HG03565 (cell line): Measurements from ENCODE around the gene MXD4.
"Not testable (repeated sequence)": the region's sequence is repeated elsewhere in the genome, so short reads cannot be mapped to it uniquely, and the experiment has no call there.

Source experiments
- ATAC-seq: cut with Tn5 transposase; IDR thresholded peaks from one replicate; pipeline ENCODE4 v1.9.1; 2021; ENCODE audit warnings: mild to moderate bottlenecking, moderate library complexity; ENCODE audit not compliant: unreplicated experiment

The MXD4 gene

DNA sequence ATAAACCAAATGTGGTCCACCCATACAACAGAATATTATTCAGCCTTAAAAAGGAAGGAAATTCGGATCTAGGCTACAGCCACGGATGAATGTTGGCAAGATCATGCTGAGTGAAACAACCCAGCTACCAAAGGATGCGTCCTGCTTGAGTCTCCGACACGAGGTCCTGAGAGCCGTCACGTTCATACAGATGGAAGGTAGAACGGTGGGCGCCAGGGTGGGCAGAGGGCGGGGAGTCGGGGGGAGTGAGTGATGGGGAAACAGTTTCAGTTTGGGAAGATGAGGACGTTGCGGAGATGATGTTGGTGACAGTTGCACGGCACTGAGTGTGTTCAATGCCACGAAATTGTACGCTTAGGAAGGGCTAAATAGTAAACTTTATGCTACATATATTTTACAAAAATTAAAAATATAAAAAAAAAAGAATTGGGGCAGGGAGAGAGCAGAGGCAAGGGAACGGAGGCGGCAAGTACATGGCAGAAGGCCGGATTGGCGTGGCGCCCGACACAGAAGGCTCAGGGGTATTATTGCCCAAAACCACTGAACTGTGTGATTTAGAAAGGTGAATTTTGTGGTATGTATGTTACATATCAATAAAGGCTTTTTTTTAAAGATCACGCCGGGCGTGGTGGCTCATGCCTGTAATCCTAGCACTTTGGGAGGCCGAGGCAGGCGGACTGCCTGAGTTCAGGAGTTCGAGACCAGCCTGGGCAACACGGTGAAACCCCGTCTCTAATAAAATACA, 14.8 kb upstream of the MXD4 start:
- no peak for ATAC-seq

DNA sequence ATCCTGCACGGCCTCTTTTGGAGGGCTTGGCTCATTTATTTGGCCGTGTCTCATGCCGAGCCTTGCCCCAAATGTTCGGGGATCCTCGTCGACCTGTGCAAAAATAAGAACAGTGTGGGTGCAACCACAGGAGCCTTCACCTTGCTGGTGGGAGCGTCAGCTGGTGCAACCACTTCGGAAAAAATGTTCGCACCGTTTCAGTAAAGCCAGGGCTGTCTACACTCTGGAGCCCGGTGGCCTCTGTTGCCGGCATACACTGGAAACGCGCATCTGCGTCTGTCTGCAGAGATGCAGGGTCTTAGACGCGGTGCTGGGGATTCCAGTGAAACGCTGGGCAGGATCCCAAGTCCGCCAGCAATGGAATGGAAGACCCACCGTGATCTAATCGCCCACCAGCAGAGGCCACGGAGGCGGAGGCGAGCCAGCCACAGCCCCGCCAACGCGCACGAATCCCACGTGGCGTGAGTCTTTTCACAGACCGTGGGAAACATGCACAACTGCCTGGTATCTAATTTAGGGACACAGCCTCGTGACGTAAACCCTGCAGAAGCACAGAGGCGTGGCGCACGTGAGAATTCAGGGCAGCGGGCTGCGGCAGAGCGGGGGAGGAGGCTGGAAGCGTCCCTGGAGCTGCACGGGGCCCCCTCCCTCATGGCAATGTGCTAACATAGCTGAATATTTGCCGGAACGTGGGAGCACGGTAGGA, 13.8 kb upstream of the MXD4 start:
- no peak for ATAC-seq

- ATAC-seq, result not testable (repeated sequence)
These were observed 13.1 kb upstream of the MXD4 start for GRCh38 chr4:2275044-2275397.

DNA sequence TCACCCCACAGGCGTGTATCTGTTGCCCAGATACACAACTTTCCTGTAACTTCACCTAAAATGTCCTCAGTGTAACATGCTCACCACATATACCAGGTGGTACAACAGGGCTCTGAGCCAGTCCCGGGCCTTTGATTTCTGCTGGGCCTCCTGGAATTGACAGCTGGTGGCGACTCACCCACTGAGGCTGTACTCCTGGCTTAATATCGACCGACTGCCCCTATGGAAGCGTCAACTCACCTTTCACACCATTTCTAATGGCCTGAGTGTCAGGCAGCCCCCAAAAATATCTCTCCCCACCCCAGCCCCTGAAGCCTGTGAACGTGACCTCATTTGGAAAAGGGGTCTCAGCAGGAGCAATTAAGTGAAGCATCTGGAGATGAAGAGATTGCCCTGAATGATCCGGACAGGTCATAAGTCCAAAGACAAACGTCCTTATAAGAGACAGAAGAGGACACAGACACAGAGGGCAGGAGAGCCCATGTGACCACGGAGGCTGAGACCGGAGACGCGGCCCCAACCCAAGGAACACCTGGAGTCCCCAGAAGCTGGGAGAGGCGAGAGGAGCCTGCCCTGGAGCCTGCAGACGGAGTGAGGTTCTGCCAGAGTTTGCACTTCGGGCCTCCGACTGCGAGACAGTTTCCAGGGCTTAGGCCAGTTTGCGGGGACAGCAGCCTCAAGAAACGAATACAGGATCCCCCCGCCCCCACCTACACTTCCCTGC, 12.6 kb upstream of the MXD4 start:
- no peak for ATAC-seq

GRCh38 chr4:2273657-2274319, 11.9 kb upstream of the MXD4 start:
- ATAC-seq, result no peak

DNA sequence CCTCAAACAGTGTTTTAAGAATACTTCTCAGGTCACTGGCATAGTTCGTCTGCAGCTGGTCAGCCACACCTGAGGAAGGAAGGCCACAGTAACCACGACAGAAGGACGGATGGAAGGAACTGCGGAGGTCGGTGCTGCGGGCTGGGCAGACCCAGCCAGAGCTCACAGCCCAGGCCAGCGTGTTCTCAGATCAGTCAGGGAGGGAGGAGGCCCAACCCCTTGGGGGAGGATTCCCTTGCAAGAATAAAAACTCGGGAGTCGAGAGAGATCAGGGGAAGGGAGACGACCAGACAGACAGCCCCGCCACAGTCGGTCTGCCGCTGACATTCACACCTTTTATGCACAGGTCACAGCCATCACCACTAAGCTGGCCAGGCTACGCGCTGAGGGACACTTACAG, 11.3 kb upstream of the MXD4 start:
- ATAC-seq, result no peak

DNA sequence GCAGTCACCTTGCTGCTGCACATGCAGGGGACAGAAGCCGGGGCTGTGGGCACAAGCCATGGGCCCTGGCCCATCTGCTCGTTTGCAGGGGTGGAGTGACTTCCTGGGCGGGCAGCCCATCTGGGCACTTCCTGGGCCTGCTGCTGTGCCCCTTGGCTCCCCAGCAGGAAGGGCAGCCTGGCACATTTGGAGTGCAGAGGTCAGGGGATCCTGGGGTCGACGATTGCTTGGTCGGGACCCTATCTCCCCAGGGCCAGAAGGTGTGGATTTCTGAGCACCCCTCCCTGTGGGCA, 10.9 kb upstream of the MXD4 start:
- ATAC-seq, result no peak

- ATAC-seq, result no peak
These were observed 10.3 kb upstream of the MXD4 start for GRCh38 chr4:2272026-2272827.

DNA sequence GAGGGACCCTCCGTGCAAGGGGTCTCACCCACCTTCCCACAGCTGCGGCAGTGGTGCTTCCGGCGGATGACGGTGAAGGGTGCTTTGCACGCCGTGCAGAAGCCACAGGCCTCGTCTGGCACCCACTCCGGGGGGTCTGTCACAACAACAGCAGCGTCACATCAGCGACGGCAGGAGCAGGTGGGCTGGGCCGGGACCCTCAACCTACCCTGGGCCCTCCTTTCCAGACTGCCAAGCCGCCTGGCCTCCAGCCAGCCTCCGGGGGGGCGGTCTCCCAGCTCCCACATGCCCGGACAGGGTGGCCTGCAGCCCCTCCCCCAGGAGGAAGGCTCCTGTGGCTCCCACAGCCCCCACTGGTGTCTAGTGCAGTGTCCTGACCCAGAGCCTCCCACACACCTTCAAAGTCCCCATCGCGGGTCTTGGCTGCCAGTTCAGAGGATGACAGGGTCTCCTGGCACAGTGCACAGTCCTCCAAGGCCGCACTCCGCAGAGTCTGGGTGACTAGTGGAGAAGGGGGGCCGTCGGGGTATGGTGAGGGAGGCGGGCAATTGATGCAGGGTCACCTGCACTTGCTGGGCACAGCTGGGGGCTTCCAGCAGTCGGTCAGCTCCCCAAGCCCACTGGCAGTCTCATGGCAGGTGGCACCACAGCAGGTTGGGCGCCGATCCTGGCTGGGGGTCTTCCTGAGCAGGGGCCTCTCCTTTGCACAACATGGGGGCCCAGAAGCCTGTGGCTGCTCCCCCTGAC, 9.5 kb upstream of the MXD4 start:
- no peak for ATAC-seq

- ATAC-seq, result no peak
These were observed 8.6 kb upstream of the MXD4 start for GRCh38 chr4:2270341-2271165.

- no peak for ATAC-seq
These were observed 7.8 kb upstream of the MXD4 start for GRCh38 chr4:2269618-2270163.

DNA sequence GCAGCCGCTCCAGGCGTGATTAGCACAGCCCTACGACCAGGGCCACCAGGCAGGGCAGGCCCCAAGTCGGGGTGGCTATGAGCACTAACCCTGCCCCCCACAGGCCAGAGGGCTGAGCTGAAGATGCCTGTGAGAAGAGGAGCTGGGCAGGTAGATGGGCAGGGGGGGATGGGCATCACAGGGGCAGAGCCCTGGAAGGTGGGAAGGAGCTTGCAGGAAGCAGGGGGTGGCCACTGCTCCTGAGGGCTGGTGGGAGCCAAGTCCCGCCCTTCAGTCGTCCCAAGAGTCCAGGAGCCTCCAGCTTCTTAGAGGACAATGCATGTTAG, 7.3 kb upstream of the MXD4 start:
- ATAC-seq, result no peak

DNA sequence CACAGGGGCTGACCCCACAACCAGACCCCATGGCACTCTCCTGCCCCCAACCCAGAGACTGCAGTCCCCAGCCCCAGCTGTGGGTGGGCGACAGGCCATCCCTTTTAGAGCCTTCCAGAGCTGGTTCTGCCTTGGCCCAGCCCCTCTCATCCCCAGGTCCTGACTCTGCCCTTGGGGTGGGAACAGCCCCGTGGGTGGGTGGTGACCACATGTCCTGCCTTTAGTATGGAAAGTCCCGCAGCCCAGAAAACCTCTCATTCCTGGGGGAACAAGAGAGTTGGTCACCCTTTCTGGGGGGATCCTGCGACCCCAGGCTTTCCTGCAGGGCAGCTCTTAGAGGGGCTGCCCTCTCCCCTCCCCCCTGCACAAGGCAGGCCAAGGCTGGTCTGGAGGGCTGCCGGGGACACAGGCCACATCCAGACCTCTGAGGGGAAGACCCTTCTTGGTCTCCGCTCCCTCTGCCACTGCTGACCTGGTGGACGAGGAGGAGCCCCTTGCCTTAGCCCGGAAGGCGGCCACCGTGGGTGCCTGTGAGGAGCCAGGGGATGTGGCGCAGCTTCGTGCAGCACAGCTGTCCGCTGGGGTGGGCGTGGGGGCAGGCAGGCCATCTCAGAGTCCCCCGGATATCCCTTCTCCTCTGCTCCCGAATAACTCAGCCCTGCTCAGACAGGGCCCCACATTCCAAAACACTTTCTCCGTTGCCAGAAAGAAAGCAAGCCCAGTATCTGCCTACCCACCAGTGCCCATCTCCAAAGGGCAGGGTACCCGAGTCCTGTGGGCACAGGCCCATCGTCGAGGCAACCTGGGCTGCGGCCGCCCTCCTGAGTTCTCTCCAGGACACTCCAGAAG, 6.7 kb upstream of the MXD4 start:
- no peak for ATAC-seq

DNA sequence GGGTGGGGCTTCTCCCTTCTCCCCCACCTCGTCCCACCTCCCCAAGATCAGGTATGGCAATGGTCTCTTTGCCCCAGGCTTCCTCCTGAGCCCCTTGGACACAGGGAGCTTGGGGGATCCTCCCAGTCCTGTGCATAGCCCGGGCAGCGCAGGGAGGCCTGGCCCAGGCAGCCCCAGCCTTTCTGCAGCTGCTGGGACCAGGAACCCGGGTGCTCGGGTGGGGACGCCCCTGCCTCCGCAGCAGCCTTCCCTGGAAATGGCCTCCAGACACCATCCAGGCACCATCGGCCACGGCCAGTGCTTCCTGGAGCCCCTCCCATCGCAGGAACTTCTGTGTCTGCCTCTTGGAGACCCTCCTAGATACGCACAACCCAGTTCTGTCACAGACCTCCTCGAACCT, 5.9 kb upstream of the MXD4 start:
- no peak for ATAC-seq

GRCh38 chr4:2267320-2267811, 5.5 kb upstream of the MXD4 start:
- no peak for ATAC-seq

GRCh38 chr4:2266821-2267220, 4.9 kb upstream of the MXD4 start:
- ATAC-seq, result no peak

GRCh38 chr4:2266181-2266580, 4.3 kb upstream of the MXD4 start:
- ATAC-seq, result no peak
